ENCODE measurements around the gene KRT13. TPM values are rescaled to one million over a fixed set of nuclear protein-coding genes. Genes with fewer than 3 reads are reported as not detected.

KRT13 gene
- total and polyA plus RNA-seq, 10 of the 15 experiments (the other 5 are each of a cell fraction or from before 2014, with no cell fraction given), result not detected

GRCh38 chr17:41505809-41506767 is 676 bp upstream of the KRT13 start:
- no peak overlapping the region for H3K27ac ChIP-seq (ENCODE audit: control insufficient read depth, insufficient read depth)
- BruUV-seq (replicated peaks), result no TSS peak
- ChIA-PET RAD21 (ENCODE audit: unreplicated experiment) (no interaction called here), CTCF (no interaction called here), POLR2A (no interaction called here), SMC1A (ENCODE audit: uncharacterized antibody, unreplicated experiment) (no interaction called here)
- in situ Hi-C loops (cut with MboI) (no loop called here), intact Hi-C loops (cut with micrococcal nuclease; ENCODE audit: unreplicated experiment) (no loop called here)
- FAIRE-seq (no peak), DNase-seq (ENCODE audit: low read depth, low spot score) (no peak), ATAC-seq (peak; percentile 31; the same call in 2 of the 3 replicates)
- H3K4me2 ChIP-seq (ENCODE audit: control insufficient read depth, insufficient read depth), result no peak overlapping the region
- H2AFZ ChIP-seq (ENCODE audit: control insufficient read depth, low read depth, low read length), result no peak overlapping the region
- H3K9ac ChIP-seq (ENCODE audit: control insufficient read depth, insufficient read depth, low read length), result no peak overlapping the region
- no peaks in the 10 kb centered on the region for H3K4me1 ChIP-seq (ENCODE audit: control insufficient read depth, insufficient read depth, low read length)
- H3K36me3 ChIP-seq (ENCODE audit: control insufficient read depth in 2 of 2, insufficient read depth in 2 of 2, low read length in 1 of 2), result no peaks in the 10 kb centered on the region
- H3K79me2 ChIP-seq (ENCODE audit: control insufficient read depth, insufficient read depth, low read length), result no peaks in the 10 kb centered on the region
- TF ChIP-seq, protein P1, sequence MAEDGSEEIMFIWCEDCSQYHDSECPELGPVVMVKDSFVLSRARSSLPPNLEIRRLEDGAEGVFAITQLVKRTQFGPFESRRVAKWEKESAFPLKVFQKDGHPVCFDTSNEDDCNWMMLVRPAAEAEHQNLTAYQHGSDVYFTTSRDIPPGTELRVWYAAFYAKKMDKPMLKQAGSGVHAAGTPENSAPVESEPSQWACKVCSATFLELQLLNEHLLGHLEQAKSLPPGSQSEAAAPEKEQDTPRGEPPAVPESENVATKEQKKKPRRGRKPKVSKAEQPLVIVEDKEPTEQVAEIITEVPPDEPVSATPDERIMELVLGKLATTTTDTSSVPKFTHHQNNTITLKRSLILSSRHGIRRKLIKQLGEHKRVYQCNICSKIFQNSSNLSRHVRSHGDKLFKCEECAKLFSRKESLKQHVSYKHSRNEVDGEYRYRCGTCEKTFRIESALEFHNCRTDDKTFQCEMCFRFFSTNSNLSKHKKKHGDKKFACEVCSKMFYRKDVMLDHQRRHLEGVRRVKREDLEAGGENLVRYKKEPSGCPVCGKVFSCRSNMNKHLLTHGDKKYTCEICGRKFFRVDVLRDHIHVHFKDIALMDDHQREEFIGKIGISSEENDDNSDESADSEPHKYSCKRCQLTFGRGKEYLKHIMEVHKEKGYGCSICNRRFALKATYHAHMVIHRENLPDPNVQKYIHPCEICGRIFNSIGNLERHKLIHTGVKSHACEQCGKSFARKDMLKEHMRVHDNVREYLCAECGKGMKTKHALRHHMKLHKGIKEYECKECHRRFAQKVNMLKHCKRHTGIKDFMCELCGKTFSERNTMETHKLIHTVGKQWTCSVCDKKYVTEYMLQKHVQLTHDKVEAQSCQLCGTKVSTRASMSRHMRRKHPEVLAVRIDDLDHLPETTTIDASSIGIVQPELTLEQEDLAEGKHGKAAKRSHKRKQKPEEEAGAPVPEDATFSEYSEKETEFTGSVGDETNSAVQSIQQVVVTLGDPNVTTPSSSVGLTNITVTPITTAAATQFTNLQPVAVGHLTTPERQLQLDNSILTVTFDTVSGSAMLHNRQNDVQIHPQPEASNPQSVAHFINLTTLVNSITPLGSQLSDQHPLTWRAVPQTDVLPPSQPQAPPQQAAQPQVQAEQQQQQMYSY (CRISPR knock-in tag; IDR thresholded peaks at IDR 0.05), result no peak
- no peak for TF ChIP-seq HDAC6 (IDR thresholded peaks at IDR 0.05; ENCODE audit: unreplicated experiment)
- peak; percentile 83 for TF ChIP-seq SPI1 (IDR thresholded peaks at IDR 0.05; ENCODE audit: borderline replicate concordance, insufficient read depth, low read depth, low read length)
- TF ChIP-seq ZNF384 (IDR thresholded peaks at IDR 0.05; ENCODE audit: borderline replicate concordance, low read depth, low read length), result no peak
- no peak for TF ChIP-seq RAD51 (IDR thresholded peaks at IDR 0.05)
- TF ChIP-seq HCFC1 (IDR thresholded peaks at IDR 0.05; ENCODE audit: low read length), result no peak
- 0 out of 2 replicates have a peak, but pooled peaks have one; percentile 23 for TF ChIP-seq JUNB (IDR thresholded peaks at IDR 0.05)
- H4K20me1 ChIP-seq (ENCODE audit: control insufficient read depth, insufficient read depth), result no peaks in the 10 kb centered on the region
- WGBS (ENCODE audit: insufficient coverage, insufficient replicate concordance, low lambda C conversion rate, missing lambda C conversion rate), result 21% methylated on average over 14 of the region's 14 CpGs
- H3K4me3 ChIP-seq, result no peak overlapping the region
- H3K9me3 ChIP-seq (replicated peaks; ENCODE audit: control insufficient read depth, insufficient read depth, low read length), result no peaks in the 10 kb centered on the region
- peaks cover 1 to 8% of the 10 kb centered on the region in 2 experiments; a peak in 2 of 4 replicates for H3K27me3 ChIP-seq (replicated peaks in 1 of 2; ENCODE audit: control insufficient read depth in 2 of 2, insufficient read depth in 2 of 2, low read length in 1 of 2)
